ENCODE data around the gene NCMAP. TPM values are rescaled to one million over a fixed set of nuclear protein-coding genes. Genes with fewer than 3 reads are reported as not detected.

The NCMAP gene
- total and polyA plus RNA-seq, 2 experiments from 2014 or later, result 0.17 to 0.23 TPM

GRCh38 chr1:24654010-24654409 is 98.1 kb downstream of the NCMAP start (continued):
- TF ChIP-seq ZNF462 (CRISPR knock-in tag; IDR thresholded peaks at IDR 0.05), result no peak
- TF ChIP-seq CREB1 (CRISPR knock-in tag; IDR thresholded peaks at IDR 0.05; ENCODE audit: low read depth), result no peak
- no peak for TF ChIP-seq POLR2AphosphoS5 (IDR thresholded peaks at IDR 0.05; ENCODE audit: low read depth)
- TF ChIP-seq JUNB (IDR thresholded peaks at IDR 0.05; ENCODE audit: unreplicated experiment), result no peak
- no peak for TF ChIP-seq EZH2phosphoT487 (IDR thresholded peaks at IDR 0.05; ENCODE audit: unreplicated experiment)

GRCh38 chr1:24656046-24656445 is 100.2 kb downstream of the NCMAP start:
- no peaks in the 10 kb centered on the region for H3K9me2 ChIP-seq (ENCODE audit: insufficient read depth)
- H4K20me1 ChIP-seq (replicated peaks; ENCODE audit: insufficient read depth), result peaks cover 29% of the 10 kb centered on the region
- Mint-ChIP-seq H3K4me1 (no peaks in the 10 kb centered on the region), H3K27ac (no peak overlapping the region), H3K27me3 (ENCODE audit: insufficient read depth, low read depth, poor library complexity) (no peaks in the 10 kb centered on the region), H3K9me3 (no peaks in the 10 kb centered on the region), H3K4me3 (no peak overlapping the region), H3K36me3 (ENCODE audit: low read depth) (peaks cover 91% of the 10 kb centered on the region)
- peaks cover 96% of the 10 kb centered on the region for H3K36me3 ChIP-seq (ENCODE audit: insufficient read depth)
- no peaks in the 10 kb centered on the region for H3K27me3 ChIP-seq (ENCODE audit: insufficient read depth)
- H3K79me2 ChIP-seq (replicated peaks; ENCODE audit: insufficient read depth), result peaks cover 81% of the 10 kb centered on the region
- H3K4me3 ChIP-seq, result no peak overlapping the region
- DNase-seq (ENCODE audit: low spot score) (no peak), ATAC-seq (no peak)
- no peak overlapping the region for H2AFZ ChIP-seq
- H3K4me2 ChIP-seq, result no peak overlapping the region
- H3K4me1 ChIP-seq (ENCODE audit: insufficient read depth), result no peaks in the 10 kb centered on the region
- no peak overlapping the region; the same call in 1 of the 2 replicates for H3K27ac ChIP-seq (ENCODE audit: low read depth)
- H3F3A ChIP-seq (replicated peaks; ENCODE audit: low read depth), result peaks cover 15% of the 10 kb centered on the region; the same call in 1 of the 2 replicates
- TF ChIP-seq ZNF462 (CRISPR knock-in tag; IDR thresholded peaks at IDR 0.05) (no peak), ZNF331 (CRISPR knock-in tag; IDR thresholded peaks at IDR 0.05; ENCODE audit: low read depth) (no peak), CREB1 (CRISPR knock-in tag; IDR thresholded peaks at IDR 0.05; ENCODE audit: low read depth) (no peak), POLR2AphosphoS5 (IDR thresholded peaks at IDR 0.05; ENCODE audit: low read depth) (no peak), EZH2phosphoT487 (IDR thresholded peaks at IDR 0.05; ENCODE audit: unreplicated experiment) (no peak)
- TF ChIP-seq, protein P1, sequence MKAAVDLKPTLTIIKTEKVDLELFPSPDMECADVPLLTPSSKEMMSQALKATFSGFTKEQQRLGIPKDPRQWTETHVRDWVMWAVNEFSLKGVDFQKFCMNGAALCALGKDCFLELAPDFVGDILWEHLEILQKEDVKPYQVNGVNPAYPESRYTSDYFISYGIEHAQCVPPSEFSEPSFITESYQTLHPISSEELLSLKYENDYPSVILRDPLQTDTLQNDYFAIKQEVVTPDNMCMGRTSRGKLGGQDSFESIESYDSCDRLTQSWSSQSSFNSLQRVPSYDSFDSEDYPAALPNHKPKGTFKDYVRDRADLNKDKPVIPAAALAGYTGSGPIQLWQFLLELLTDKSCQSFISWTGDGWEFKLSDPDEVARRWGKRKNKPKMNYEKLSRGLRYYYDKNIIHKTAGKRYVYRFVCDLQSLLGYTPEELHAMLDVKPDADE (IDR thresholded peaks at IDR 0.05), result no peak

Measured in GM23338 (cell line).